HepG2 (cell line): ENCODE measurements around the gene MIX23. TPM values are rescaled to one million over a fixed set of nuclear protein-coding genes. Genes with fewer than 3 reads are reported as not detected.

Source experiments
- ATAC-seq: fragments of 200-7000 bp; cut with Tn5 transposase; 3 replicates; pipeline ENCODE4 v1.9.1; 2020; ENCODE audit warnings: mild to moderate bottlenecking, moderate library complexity
- BruUV-seq: library from RNA; stranded (reverse); fragments of 400-500 nt; replicated peaks from 2 replicates; lab custom pipeline; 2021; lab: Mats Ljungman, UMichigan
- CTCF ChIA-PET: fragments of 300-600 bp; formaldehyde crosslinking; extraction: SDS; loops from one replicate; lab custom pipeline; 2021; ENCODE audit warnings: low total read pairs, inconsistent platforms, low intra/inter-chr PET ratio; lab: Yijun Ruan, JAX
- POLR2A ChIA-PET: fragments of 350-600 bp; sonication (Branson Sonifier 250); formaldehyde crosslinking; loops from one replicate; lab custom pipeline; 2020; ENCODE audit warnings: antibody characterized with exemption, inconsistent platforms; lab: Yijun Ruan, JAX
- DNase-seq: peaks from one replicate; pipeline ENCODE4 v3.0.0-alpha.2; 2015; ENCODE audit warnings: low spot score
- FAIRE-seq: peaks from 3 replicates; lab custom pipeline; 2011; peaks lifted over from hg19 to GRCh38; lab: Jason Lieb, UNC
- H2AFZ ChIP-seq: one replicate; pipeline ENCODE4 v1.6.1; 2011; ENCODE audit warnings: low read length, inconsistent platforms
- H3K27ac ChIP-seq: fragments of 300-600 bp; 3 replicates; pipeline ENCODE4 v1.8.0; 2011; ENCODE audit warnings: mixed run types, mild to moderate bottlenecking, mixed read lengths, low read length, inconsistent platforms; ENCODE audit not compliant: insufficient read depth; ENCODE audit errors: extremely low read length
- H3K27me3 ChIP-seq, 2 experiments: fragments of 200-600 bp in 1 of 2; 2 replicates in 1 of 2; 3 replicates in 1 of 2; pipeline versions ENCODE4 v1.6.0 to v1.8.0; 2011; ENCODE audit warnings: low read length in 2 of 2, mild to moderate bottlenecking in 2 of 2, moderate library complexity in 2 of 2, inconsistent platforms in 1 of 2; ENCODE audit not compliant: insufficient read depth in 2 of 2, control insufficient read depth in 1 of 2
- H3K36me3 ChIP-seq, 2 experiments: fragments of 200-600 bp in 1 of 2; replicated peaks in 1 of 2; 2 replicates in 1 of 2; 3 replicates in 1 of 2; pipeline versions ENCODE4 v1.5.1 to v1.8.0; 2011; ENCODE audit warnings: low read length in 2 of 2, inconsistent platforms in 1 of 2; ENCODE audit not compliant: insufficient read depth in 2 of 2, control insufficient read depth in 1 of 2
- H3K4me1 ChIP-seq: 2 replicates; pipeline ENCODE4 v1.5.1; 2012; ENCODE audit warnings: low read length, inconsistent platforms; ENCODE audit not compliant: insufficient read depth
- H3K4me2 ChIP-seq: 2 replicates; pipeline ENCODE4 v1.6.0; 2011; ENCODE audit warnings: low read depth, low read length, inconsistent platforms
- H3K4me3 ChIP-seq, 3 experiments: fragments of 200-600 bp in 1 of 3; sonication (generic), shearing (Covaris generic) in 1 of 3; replicated peaks in 1 of 3; 2 replicates each; pipeline ENCODE4 v1.5.1; 2011 to 2016; ENCODE audit warnings: low read length in 3 of 3, inconsistent platforms in 2 of 3, low read depth in 2 of 3, mild to moderate bottlenecking in 2 of 3, control low read depth in 1 of 3, mixed read lengths in 1 of 3; ENCODE audit not compliant: insufficient read depth in 1 of 3
- H3K79me2 ChIP-seq: one replicate; pipeline ENCODE4 v1.6.1; 2011; ENCODE audit warnings: low read length, inconsistent platforms; ENCODE audit not compliant: insufficient read depth
- H3K9ac ChIP-seq: 2 replicates; pipeline ENCODE4 v1.6.0; 2011; ENCODE audit warnings: mild to moderate bottlenecking, low read depth, low read length, inconsistent platforms; ENCODE audit not compliant: insufficient read depth
- H3K9me3 ChIP-seq: 2 replicates; pipeline ENCODE4 v1.5.1; 2012; ENCODE audit warnings: mild to moderate bottlenecking, low read length
- H4K20me1 ChIP-seq: 2 replicates; pipeline ENCODE4 v1.6.0; 2011; ENCODE audit warnings: inconsistent platforms, mild to moderate bottlenecking, low read length, moderate library complexity; ENCODE audit not compliant: insufficient read depth
- ARID3A ChIP-seq: IDR thresholded peaks from 2 replicates; pipeline ENCODE4 v1.6.1; 2012; ENCODE audit warnings: low read depth, low read length, improper control_type of control experiment
- HNRNPH1 ChIP-seq: fragments of 200-400 bp; formaldehyde crosslinking; optimal IDR thresholded peaks from 2 replicates; pipeline ENCODE3; 2017; ENCODE audit warnings: mild to moderate bottlenecking, low read depth, low read length
- NCOA1 ChIP-seq: sonication (generic); formaldehyde crosslinking; IDR thresholded peaks from 2 replicates; pipeline ENCODE4 v1.9.0; 2021; ENCODE audit warnings: missing genetic modification reagents
- RXRB ChIP-seq: IDR thresholded peaks from 2 replicates; pipeline ENCODE4 v1.6.1; 2016; ENCODE audit warnings: borderline replicate concordance, missing genetic modification reagents, missing compliant biosample characterization
- ZBTB37 ChIP-seq: sonication (generic); formaldehyde crosslinking; IDR thresholded peaks from 2 replicates; pipeline ENCODE4 v1.4.0; 2020; ENCODE audit warnings: mild to moderate bottlenecking, missing genetic modification reagents
- WGBS: methylation state at CpG from one replicate; pipeline ENCODE4 v1.1.6; 2017; ENCODE audit warnings: low lambda C conversion rate; 5-methylcytosine and 5-hydroxymethylcytosine counted together
- in situ Hi-C: cut with HindIII; loops from 2 replicates; pipeline ENCODE4 v1.10.0; 2017; ENCODE audit warnings: low pct_unique_long_range_greater_than_20kb; ENCODE audit not compliant: extremely low pct_ligation_motif_present
- intact Hi-C: fragments of 100-400 bp; cut with micrococcal nuclease; formaldehyde crosslinking; loops from one replicate; pipeline ENCODE4 v1.10.0; 2022; ENCODE audit not compliant: unreplicated experiment
- polyA plus RNA-seq, 8 experiments: library from polyadenylated mRNA; depleted of rRNA in 3 of 8; stranded (reverse) in 7 of 8; unstranded in 1 of 8; fragments of >200 nt; fragmentation: Illumina TruSeq in 4 of 8; extraction: Trizol in 4 of 8; gene quantifications; 2 replicates each; pipeline versions ENCODE4 v1.2.1 to v1.2.3, GENCODE V29; 2011 to 2016; ENCODE audit warnings: low read depth in 4 of 8, missing spikeins in 1 of 8, mixed read lengths in 1 of 8; ENCODE audit not compliant: insufficient read depth in 1 of 8
- total RNA-seq, 5 experiments: library from RNA; depleted of rRNA; stranded (reverse); fragments of >200 nt; fragmentation: Illumina TruSeq; extraction: Trizol; gene quantifications; 2 replicates each; pipeline ENCODE4 v1.2.3, GENCODE V29; 2016; ENCODE audit warnings: low read depth in 1 of 5
- TF ChIP-seq, protein P1 (sequence below): sonication (generic); formaldehyde crosslinking; IDR thresholded peaks from 2 replicates; pipeline ENCODE4 v1.8.1; 2023; ENCODE audit warnings: mild to moderate bottlenecking, moderate library complexity, missing genetic modification reagents
- TF ChIP-seq, protein P2 (sequence below), 2 experiments: sonication (generic) in 1 of 2; formaldehyde crosslinking in 1 of 2; IDR thresholded peaks; 2 replicates each; pipeline versions ENCODE4 v1.6.1 to v1.9.0; 2014 to 2022; ENCODE audit warnings: antibody characterized with exemption in 1 of 2, borderline replicate concordance in 1 of 2, inconsistent platforms in 1 of 2, low read depth in 1 of 2, missing genetic modification reagents in 1 of 2

MIX23 gene
- total and polyA plus RNA-seq, 2 of the 13 experiments (the other 11 are each of a cell fraction or from before 2014, with no cell fraction given) = 20.0 to 152 TPM

GRCh38 chr3:122405015-122405414, 22.0 kb upstream of the MIX23 start:
- Histone ChIP-seq H3K9ac (no peak overlapping the region), H3K36me3 (peaks cover 20 to 75% of the 10 kb centered on the region in 2 experiments), H3K4me3 (no peak overlapping the region), H3K27me3 (no peaks in the 10 kb centered on the region), H3K79me2 (peaks cover 19% of the 10 kb centered on the region), H3K4me2 (no peak overlapping the region), H4K20me1 (peaks cover 4% of the 10 kb centered on the region), H2AFZ (no peak overlapping the region), H3K9me3 (no peaks in the 10 kb centered on the region), H3K27ac (no peak overlapping the region), H3K4me1 (no peaks in the 10 kb centered on the region)
- FAIRE-seq (no peak), DNase-seq (no peak), ATAC-seq (no peak)
- BruUV-seq = no TSS peak
- intact Hi-C loops = no loop called here
- ChIA-PET CTCF (no interaction called here), POLR2A (interaction anchor here (1.7 kb wide), 1 partner anchor 11 kb away, joined by 4 read pairs; the partner anchor contains the start of gene WDR5B)
- in situ Hi-C loops = no loop called here
- TF ChIP-seq ARID3A = no peak
- TF ChIP-seq, protein P1, sequence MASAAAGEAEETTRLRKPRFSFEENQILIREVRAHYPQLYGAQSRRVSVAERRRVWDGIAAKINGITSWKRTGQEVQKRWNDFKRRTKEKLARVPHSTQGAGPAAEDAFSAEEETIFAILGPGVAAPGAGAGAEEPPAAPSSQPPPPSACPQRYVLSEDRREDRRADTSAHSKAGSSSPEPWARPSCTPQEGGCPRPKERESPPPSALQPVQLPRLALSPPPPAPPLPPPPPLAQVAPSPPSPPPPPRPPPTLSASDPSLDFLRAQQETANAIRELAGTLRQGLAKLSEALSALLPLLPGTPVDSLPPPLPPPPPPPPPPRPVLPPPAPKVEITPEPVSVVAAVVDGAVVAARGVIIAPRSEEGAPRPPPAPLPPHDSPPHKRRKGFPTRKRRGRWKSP = no peak
- no peak for TF ChIP-seq RXRB (CRISPR knock-in tag)
- no peak for TF ChIP-seq NCOA1
- TF ChIP-seq ZBTB37 (CRISPR knock-in tag) = no peak
- no peak for TF ChIP-seq HNRNPH1
- TF ChIP-seq, protein P2, sequence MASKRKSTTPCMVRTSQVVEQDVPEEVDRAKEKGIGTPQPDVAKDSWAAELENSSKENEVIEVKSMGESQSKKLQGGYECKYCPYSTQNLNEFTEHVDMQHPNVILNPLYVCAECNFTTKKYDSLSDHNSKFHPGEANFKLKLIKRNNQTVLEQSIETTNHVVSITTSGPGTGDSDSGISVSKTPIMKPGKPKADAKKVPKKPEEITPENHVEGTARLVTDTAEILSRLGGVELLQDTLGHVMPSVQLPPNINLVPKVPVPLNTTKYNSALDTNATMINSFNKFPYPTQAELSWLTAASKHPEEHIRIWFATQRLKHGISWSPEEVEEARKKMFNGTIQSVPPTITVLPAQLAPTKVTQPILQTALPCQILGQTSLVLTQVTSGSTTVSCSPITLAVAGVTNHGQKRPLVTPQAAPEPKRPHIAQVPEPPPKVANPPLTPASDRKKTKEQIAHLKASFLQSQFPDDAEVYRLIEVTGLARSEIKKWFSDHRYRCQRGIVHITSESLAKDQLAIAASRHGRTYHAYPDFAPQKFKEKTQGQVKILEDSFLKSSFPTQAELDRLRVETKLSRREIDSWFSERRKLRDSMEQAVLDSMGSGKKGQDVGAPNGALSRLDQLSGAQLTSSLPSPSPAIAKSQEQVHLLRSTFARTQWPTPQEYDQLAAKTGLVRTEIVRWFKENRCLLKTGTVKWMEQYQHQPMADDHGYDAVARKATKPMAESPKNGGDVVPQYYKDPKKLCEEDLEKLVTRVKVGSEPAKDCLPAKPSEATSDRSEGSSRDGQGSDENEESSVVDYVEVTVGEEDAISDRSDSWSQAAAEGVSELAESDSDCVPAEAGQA (IDR thresholded peaks at IDR 0.05; ENCODE audit: low read depth) = no peak
- TF ChIP-seq, protein P2 (CRISPR knock-in tag; IDR thresholded peaks at IDR 0.05; ENCODE audit: borderline replicate concordance) = no peak
- WGBS = 100% methylated on average over 3 of the region's 3 CpGs
